GM03348 (cell line): ENCODE results near the gene ATRN.
"Not testable (repeated sequence)": the region's sequence is repeated elsewhere in the genome, so short reads cannot be mapped to it uniquely, and the experiment has no call there.

Experiments
- DNase-seq: peaks from one replicate; pipeline ENCODE4 v3.0.0; 2012; ENCODE audit warnings: low spot score

The ATRN gene

DNA sequence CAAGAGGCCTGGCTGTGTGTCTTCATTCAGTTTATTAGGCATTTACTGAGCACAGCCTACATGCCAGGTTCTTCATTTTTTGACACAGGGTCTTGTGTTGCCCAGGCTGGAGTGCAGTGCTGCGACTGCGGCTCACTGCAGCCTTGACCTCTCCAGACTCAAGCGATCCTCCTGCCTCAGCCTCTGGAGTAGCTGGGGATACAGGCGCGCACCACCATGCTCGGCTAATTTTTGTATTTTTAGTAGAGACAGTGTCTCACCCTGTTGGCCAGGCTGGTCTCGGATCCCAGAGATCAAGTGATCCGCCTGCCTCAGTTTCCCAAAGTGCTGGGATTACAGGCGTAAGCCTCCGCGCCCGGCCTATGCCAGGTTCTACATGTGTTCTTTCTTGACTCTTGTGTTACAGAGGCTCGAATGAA is 601 bp upstream of the ATRN start:
- DNase-seq = no peak

DNA sequence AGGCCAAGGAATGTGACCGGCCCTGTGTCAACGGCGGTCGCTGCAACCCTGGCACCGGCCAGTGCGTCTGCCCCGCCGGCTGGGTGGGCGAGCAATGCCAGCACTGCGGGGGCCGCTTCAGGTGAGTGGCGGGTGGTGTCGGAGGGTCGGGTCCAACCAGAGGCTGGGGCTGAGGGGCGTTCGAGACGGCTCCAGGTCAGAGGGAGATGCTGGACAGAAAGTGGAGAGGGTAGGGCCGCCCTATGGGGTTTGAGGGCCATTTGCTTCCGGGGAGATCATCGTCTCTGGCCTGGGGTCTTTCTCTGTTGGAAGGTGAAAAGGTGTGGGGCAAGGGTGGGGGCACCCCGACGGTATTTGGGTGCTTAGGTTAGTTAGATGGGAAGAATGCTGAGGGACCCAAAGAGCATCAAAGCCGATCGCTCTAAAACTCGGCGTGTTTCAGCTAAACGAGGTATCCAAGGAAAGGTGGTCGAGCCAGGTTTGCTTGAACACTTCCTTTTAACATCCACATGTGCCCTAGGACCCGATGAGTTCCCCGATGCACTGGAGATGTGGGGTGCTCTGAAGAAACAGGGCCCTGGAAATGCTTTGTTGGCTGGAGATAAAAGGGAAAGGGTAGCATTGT is 691 bp downstream of the ATRN start:
- DNase-seq = peak; percentile 15

DNA sequence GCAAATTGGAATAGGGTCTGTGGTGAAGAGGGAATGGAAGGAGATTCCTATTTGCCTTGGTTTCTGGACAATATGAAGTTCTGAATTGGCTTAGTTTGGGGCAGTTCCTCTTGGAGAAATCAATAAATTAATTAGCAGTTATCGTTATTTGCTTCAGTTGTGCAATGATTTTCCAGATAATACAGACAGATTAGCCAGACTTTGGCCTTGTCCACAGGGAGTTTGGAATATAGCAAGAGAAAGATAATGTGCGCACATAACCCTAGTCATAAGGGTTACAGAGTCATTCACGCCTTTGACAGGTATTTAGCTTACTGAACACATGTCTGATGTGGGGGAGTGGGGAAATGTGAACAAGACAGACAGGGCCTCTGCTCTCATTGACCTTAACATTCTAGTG is 1.3 kb downstream of the ATRN start:
- no peak for DNase-seq

DNA sequence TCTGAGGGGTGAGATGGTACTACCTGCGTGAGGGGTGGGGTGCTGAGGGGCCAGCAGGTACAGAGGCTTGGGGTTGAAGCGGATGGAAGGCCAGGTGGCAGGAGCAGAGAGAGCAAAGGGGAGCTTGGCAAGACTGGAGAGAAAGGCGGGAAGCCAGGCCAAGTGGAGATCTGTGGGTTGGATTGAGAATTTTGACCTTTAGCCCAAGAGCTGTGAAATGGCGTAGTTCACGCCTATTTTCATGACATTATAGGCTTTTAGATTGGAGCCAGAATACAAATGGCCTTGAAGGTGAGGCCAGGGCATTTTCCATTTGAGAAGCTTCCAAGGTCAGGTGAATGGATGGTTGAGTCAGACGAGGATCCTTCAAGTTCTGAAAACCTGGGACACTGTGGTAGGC is 2.5 kb downstream of the ATRN start:
- DNase-seq = no peak

DNA sequence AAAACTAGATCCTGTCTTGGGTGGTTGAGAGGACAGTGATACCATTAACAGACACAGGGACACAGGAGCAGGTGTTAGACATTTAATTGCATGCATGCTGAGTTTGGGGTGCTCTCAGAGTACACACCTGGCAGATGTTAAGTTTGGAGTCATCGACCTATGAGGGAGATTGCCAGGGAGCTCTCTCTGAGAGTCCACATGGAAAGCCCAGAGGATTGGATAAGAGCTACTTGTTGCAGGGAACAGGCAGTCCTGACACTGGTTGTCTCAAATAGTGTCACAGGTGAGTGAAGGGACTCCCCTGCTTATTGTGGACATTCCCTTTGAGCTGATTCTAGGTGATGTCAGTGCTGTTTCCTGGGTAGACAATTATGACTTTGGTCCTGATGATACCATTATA is 3.1 kb downstream of the ATRN start:
- DNase-seq = no peak

DNA sequence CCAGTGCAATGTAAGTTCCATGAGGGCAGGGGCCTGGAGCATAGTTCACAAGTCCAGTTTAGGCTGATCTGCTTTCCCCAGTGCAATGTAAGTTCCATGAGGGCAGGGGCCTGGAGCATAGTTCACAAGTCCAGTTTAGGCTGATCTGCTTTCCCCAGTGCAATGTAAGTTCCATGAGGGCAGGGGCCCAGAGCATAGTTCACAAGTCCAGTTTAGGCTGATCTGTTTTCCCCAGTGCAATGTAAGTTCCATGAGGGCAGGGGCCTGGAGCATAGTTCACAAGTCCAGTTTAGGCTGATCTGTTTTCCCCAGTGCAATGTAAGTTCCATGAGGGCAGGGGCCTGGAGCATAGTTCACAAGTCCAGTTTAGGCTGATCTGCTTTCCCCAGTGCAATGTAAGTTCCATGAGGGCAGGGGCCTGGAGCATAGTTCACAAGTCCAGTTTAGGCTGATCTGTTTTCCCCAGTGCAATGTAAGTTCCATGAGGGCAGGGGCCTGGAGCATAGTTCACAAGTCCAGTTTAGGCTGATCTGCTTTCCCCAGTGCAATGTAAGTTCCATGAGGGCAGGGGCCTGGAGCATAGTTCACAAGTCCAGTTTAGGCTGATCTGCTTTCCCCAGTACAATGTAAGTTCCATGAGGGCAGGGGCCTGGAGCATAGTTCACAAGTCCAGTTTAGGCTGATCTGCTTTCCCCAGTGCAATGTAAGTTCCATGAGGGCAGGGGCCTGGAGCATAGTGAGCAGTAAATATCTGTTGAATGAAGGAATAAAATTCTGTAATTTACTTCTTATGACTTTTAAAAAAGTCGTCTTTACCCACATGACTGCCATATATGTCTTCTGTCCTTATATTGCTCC is 6.4 kb downstream of the ATRN start:
- not testable (repeated sequence) for DNase-seq

- no peak for DNase-seq
Measured at GRCh38 chr20:3477861-3478544, 7.2 kb downstream of the ATRN start.

- no peak for DNase-seq
Measured at GRCh38 chr20:3479025-3479424, 8.2 kb downstream of the ATRN start.

GRCh38 chr20:3479759-3480615 is 9.2 kb downstream of the ATRN start:
- DNase-seq = no peak

DNA sequence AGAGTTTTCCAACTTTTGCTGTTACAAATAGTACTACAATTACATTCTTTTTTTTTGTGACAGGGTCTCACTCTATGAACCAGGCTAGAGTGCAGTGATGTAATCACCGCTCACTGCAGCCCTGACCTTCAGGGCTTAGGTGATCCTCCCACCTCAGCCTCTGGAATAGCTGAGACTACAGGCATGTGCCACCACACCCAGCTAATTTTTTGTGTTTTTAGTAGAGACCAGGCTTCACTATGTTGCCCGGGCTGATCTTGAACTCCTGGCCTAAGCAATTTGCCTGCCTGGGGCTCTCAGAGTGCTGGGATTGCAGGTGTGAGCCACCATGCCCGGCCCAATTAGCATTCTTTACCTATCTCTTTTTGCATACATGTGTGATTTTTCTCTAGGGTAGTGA is 12.5 kb downstream of the ATRN start:
- DNase-seq = no peak

- peak; percentile 14 for DNase-seq
Measured at GRCh38 chr20:3483784-3484183, 13.0 kb downstream of the ATRN start.

DNA sequence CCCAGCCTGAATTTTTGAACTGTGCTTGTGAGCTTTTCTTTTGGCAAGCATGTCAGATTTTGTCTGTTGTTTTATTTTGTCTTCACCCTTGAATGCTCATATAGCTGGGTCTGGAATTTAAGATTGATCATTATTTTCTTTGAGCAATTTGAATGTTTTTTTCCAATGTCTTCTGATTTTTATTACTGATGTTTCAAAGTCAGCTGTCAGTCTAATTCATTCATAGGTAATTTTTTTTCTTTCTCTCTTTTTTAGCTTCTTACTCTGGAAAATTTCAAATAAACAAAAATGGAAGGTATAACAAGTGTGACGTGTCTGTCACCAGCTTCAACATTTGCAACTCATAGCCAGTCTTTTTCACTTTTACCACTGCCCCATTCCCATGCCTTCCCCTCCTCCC is 15.1 kb downstream of the ATRN start:
- no peak for DNase-seq

- DNase-seq = no peak
Measured at GRCh38 chr20:3486850-3487249, 16.0 kb downstream of the ATRN start.

GRCh38 chr20:3492669-3493068 is 21.9 kb downstream of the ATRN start:
- no peak for DNase-seq

GRCh38 chr20:3494218-3494617 is 23.4 kb downstream of the ATRN start:
- no peak for DNase-seq

- no peak for DNase-seq
Measured at GRCh38 chr20:3502878-3503277, 32.1 kb downstream of the ATRN start.

DNA sequence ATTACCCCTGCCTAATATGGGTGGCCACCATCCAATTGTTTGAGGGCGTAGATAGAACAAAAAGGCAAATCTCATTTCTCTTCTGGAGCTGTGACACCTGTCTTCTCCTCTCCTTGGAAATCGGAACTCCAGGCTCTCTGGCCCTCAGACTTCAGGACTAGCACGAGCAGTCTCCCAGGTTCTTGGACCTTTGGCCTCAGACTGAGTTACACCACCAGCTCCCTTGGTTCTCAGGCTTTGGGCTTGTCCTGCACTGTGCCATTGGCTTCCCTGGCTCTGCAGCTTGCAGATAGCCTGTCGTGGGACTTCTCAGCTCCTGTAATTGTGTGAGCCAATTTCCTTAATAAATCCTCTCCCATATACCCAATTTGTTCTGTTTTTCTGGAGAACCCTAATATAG is 34.3 kb downstream of the ATRN start:
- no peak for DNase-seq

DNA sequence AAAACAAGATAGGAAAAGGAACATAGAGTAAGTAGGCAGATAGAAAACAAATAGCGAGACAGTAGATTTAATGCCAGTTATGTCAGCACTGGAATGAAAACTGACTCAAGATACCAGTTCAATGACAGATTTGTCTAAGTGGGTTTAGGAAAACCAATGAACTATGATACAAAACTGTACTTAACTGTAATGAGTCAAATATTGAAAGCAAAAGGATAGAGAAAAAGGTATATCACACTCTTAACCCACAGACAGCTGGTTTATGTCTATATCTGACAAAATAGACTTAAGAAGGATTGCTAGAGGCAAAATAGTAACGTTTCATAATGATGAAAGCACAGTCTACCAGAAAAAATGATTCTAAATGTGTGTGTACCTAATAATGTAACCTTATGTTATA is 38.2 kb downstream of the ATRN start:
- no peak for DNase-seq

GRCh38 chr20:3510110-3510509 is 39.3 kb downstream of the ATRN start:
- DNase-seq = no peak

DNA sequence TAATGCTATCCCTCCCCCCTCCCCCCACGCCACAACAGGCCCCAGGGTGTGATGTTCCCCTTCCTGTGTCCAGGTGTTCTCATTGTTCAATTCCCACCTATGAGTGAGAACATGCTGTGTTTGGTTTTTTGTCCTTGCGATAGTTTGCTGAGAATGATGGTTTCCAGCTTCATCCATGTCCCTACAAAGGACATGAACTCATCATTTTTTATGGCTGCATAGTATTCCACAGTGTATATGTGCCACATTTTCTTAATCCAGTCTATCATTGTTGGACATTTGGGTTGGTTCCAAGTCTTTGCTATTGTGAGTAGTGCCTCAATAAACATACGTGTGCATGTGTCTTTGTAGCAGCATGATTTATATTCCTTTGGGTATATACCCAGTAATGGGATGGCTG is 41.4 kb downstream of the ATRN start:
- DNase-seq = not testable (repeated sequence)

DNA sequence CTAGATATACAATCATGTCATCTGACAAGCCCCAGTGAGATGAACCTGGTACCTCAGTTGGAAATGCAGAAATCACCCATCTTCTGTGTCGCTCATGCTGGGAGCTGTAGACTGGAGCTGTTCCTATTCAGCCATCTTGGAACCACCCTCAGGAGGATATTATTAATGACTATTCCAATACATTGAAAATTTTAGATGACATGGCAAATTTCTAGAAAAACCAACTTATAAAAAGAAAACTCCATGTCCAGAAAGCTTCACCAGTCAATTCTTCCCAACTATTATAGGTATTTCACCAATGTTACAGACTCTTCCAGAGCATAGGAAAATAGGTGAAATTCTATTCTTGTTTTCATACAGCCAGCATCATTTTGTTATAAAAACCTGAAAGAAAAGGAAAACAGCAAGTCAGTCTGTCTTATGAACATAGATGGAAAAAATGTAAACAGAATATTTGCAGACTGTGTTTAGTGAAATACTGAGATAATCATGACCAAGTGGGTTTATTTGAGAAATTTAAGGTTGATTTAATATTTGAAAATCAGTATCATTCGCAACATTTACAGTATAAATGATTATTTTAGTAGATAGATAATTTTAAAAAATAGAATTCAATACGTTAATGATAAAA is 43.3 kb downstream of the ATRN start:
- DNase-seq = no peak
